Rectal smooth muscle tissue (tissue), 1 donor: Measurements from ENCODE around the gene VTI1A.
"Not testable (repeated sequence)": the region's sequence is repeated elsewhere in the genome, so short reads cannot be mapped to it uniquely, and the experiment has no call there.

Experiments
- H3K27ac ChIP-seq: one replicate; pipeline ENCODE4 v1.7.0; 2013; ENCODE audit warnings: low read depth, low read length, inconsistent platforms
- H3K27me3 ChIP-seq: one replicate; pipeline ENCODE4 v1.7.0; 2013; ENCODE audit warnings: low read length; ENCODE audit not compliant: control insufficient read depth, insufficient read depth
- H3K36me3 ChIP-seq: one replicate; pipeline ENCODE4 v1.7.0; 2013; ENCODE audit warnings: low read length; ENCODE audit not compliant: control insufficient read depth, insufficient read depth
- H3K4me1 ChIP-seq: one replicate; pipeline ENCODE4 v1.7.0; 2013; ENCODE audit warnings: low read length; ENCODE audit not compliant: control insufficient read depth, insufficient read depth
- H3K4me3 ChIP-seq: one replicate; pipeline ENCODE4 v1.7.0; 2013; ENCODE audit warnings: low read length
- H3K9ac ChIP-seq: one replicate; pipeline ENCODE4 v1.7.0; 2013; ENCODE audit warnings: low read length

The VTI1A gene

GRCh38 chr10:112849546-112849945 is 402.5 kb downstream of the VTI1A start:
- no peak overlapping the region for H3K4me3 ChIP-seq
- H3K27ac ChIP-seq = no peak overlapping the region
- H3K36me3 ChIP-seq = no peaks in the 10 kb centered on the region
- H3K4me1 ChIP-seq = no peaks in the 10 kb centered on the region
- H3K27me3 ChIP-seq = no peaks in the 10 kb centered on the region
- no peak overlapping the region for H3K9ac ChIP-seq

GRCh38 chr10:112851181-112851580 is 404.2 kb downstream of the VTI1A start:
- no peak overlapping the region for H3K9ac ChIP-seq
- H3K36me3 ChIP-seq = no peaks in the 10 kb centered on the region
- no peaks in the 10 kb centered on the region for H3K27me3 ChIP-seq
- no peak overlapping the region for H3K27ac ChIP-seq
- H3K4me3 ChIP-seq = no peak overlapping the region
- no peaks in the 10 kb centered on the region for H3K4me1 ChIP-seq

GRCh38 chr10:112851588-112852211 is 404.7 kb downstream of the VTI1A start:
- Histone ChIP-seq H3K9ac (no peak overlapping the region), H3K27me3 (no peaks in the 10 kb centered on the region), H3K4me1 (no peaks in the 10 kb centered on the region), H3K4me3 (no peak overlapping the region), H3K36me3 (no peaks in the 10 kb centered on the region), H3K27ac (no peak overlapping the region)

GRCh38 chr10:112852306-112852705 is 405.3 kb downstream of the VTI1A start:
- Histone ChIP-seq H3K4me3 (no peak overlapping the region), H3K9ac (no peak overlapping the region), H3K27me3 (no peaks in the 10 kb centered on the region), H3K4me1 (no peaks in the 10 kb centered on the region), H3K36me3 (no peaks in the 10 kb centered on the region), H3K27ac (no peak overlapping the region)

GRCh38 chr10:112855134-112855533 is 408.1 kb downstream of the VTI1A start:
- Histone ChIP-seq H3K27ac (no peak overlapping the region), H3K36me3 (no peaks in the 10 kb centered on the region), H3K27me3 (no peaks in the 10 kb centered on the region), H3K4me3 (no peak overlapping the region), H3K9ac (no peak overlapping the region), H3K4me1 (no peaks in the 10 kb centered on the region)

- H3K9ac ChIP-seq = no peak overlapping the region
- no peaks in the 10 kb centered on the region for H3K4me1 ChIP-seq
- no peak overlapping the region for H3K4me3 ChIP-seq
- H3K36me3 ChIP-seq = no peaks in the 10 kb centered on the region
- H3K27me3 ChIP-seq = no peaks in the 10 kb centered on the region
- H3K27ac ChIP-seq = no peak overlapping the region
These were observed 410.5 kb downstream of the VTI1A start for GRCh38 chr10:112857493-112857892.

- H3K4me3 ChIP-seq = no peak overlapping the region
- no peaks in the 10 kb centered on the region for H3K36me3 ChIP-seq
- H3K27me3 ChIP-seq = no peaks in the 10 kb centered on the region
- H3K9ac ChIP-seq = no peak overlapping the region
- no peak overlapping the region for H3K27ac ChIP-seq
- no peaks in the 10 kb centered on the region for H3K4me1 ChIP-seq
These were observed 412.1 kb downstream of the VTI1A start for GRCh38 chr10:112858986-112859651.

GRCh38 chr10:112859793-112860192 is 412.8 kb downstream of the VTI1A start:
- Histone ChIP-seq H3K9ac (no peak overlapping the region), H3K27ac (no peak overlapping the region), H3K27me3 (no peaks in the 10 kb centered on the region), H3K4me3 (no peak overlapping the region), H3K4me1 (no peaks in the 10 kb centered on the region), H3K36me3 (no peaks in the 10 kb centered on the region)

GRCh38 chr10:112863461-112863860 is 416.4 kb downstream of the VTI1A start:
- H3K4me1 ChIP-seq, H3K9ac ChIP-seq, H3K4me3 ChIP-seq, H3K27ac ChIP-seq, H3K27me3 ChIP-seq, H3K36me3 ChIP-seq: not testable (repeated sequence)
